OCI-M2 (cell line): ENCODE measurements around the gene PHACTR4.
A peak's percentile ranks its signal among the peaks of the same experiment; 100 is the strongest.
"Not testable (repeated sequence)": the region's sequence is repeated elsewhere in the genome, so short reads cannot be mapped to it uniquely, and the experiment has no call there.

ENCODE experiments used
- DNase-seq: peaks from one replicate; lab custom pipeline; 2025; ENCODE audit not compliant: unreplicated experiment; lab: John Stamatoyannopoulos, UW

Gene PHACTR4

DNA sequence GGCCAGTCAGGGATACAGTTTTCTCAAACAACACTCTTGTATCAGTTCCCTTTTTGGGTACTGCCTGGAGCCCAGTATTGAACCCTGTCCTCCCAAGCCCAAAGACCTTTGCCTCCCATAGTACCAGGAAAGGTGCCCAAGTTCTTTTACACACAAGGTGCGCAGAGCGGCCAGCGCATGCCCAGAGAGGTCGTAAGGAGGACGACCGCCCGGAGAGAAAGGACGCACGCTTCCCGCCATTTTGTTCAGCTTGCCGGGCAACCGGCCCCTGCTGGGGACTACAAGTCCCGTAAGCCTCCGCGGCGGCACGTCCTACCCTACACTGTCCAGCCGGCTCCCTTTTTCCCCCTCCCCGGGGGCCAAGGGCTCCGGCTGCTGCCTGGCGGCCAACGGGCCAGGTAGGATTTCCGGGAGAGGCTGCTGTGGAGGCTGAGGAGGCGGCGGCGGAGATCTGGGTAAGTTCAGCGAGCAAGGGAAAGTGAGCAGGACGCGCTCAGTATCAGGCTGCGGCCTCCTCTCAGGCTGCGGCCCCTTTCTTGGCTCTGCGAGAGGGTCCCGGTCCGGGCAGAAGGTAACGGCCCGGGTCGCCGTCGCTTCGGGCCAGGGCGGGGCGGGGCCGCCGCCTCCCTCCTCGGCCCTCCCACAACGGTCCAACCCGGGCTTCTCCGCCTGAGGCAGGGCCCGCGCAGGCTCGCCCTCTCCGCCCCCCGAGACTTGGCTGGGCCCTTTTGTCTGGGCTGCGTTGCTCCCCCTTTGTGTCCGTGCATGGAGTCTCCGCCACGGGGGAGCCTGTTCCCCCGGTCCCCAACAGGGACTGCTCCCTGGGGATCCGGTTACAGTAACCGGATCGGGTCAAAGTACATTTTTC is at the start of gene PHACTR4:
Gene PHACTR4 (plus strand): TSS at position 370 of the 868 bp plus-strand sequence. CDS start 37,708 bp downstream, outside the sequence.
- DNase-seq: peak; percentile 47

DNA sequence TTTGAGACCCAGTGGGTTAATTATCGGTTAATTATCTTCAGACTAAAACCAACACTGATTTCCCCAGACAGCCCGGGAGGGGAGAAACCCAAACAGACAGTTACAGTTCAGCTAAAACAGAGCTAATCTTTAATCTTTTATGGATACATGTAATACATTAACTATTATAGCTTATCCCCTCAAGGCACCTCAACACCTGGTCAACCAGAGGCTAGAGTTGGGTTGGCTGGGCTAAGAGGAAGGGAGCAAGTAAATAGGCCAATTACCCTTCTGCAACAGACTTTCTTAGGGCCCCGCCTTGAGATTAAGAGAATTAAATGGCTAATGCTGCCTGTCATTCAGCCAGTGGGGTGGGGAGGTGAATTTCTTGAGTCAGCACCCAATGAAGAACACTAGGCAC is 47.3 kb upstream of the PHACTR4 start:
- DNase-seq: no peak

DNA sequence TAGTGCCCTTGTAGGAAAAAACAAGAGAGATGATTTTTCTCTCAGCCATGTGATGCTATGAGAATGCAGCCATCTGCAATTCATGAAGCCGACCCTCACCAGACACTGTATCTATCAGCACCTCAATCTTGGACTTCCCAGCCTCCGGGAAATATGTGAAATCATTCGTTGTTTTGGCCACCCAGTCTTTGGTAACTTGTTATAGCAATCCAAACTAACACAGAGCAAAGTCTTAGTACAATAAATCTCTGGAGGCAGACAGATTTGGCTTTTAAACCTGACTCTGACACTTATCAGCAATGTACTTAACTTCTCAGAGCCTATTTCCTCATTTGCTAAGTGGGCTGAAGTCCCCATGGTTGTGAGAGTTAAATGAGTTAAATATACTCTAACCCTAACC is 45.8 kb upstream of the PHACTR4 start:
- no peak for DNase-seq

DNA sequence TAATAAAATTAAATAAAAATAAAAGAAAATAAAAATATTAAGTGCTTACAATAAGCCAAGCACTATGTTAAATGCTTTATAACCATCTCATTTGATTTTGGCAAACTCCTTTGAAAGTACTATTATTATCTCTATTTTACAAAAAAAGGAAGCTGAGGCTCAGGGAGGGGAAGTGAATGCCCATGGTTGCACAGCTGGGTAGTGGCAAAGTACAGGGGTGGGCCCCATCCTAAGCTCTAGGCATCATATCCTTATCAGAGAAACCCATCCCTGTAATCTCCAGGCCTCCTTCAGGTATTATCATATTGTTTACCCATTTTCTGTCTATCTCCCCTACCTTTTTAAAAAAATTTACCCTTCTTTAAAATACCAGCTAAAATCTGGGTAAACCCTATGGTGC is 43.0 kb upstream of the PHACTR4 start:
- DNase-seq: no peak

DNA sequence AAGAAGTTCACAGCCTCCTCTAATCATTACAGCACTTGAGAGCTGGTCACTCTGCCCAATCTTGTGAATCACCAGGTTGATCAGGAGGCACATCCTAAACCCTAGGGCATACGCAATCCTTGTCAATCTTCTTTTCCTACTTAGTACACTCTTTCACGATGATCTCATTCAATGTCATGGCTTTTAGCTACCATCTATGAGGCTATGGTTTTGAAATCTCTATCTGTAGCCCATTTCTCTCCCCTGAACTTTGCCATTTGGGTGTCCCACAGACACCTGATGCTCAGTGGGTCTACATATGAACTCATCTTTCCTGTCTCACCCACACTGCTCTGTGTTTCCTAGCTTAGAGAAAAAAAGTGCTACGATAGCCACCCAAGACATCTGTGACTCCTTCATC is 42.6 kb upstream of the PHACTR4 start:
- no peak for DNase-seq

DNA sequence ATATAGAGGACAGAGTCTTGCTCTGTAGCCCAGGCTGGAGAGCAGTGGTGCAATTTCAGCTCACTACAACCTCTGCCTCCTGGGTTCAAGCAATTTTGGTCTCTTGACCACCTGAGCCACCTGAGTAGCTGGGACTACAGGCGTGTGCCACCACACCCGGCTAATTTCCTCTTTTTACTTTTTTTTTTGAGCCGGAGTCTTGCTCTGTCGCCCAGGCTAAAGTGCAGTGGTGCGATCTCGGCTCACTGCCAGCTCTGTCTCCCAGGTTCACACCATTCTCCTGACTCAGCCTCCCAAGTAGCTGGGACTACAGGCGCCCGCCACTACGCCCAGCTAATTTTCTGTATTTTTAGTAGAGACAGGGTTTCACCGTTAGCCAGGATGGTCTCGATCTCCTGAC is 42.1 kb upstream of the PHACTR4 start:
- DNase-seq: not testable (repeated sequence)

DNA sequence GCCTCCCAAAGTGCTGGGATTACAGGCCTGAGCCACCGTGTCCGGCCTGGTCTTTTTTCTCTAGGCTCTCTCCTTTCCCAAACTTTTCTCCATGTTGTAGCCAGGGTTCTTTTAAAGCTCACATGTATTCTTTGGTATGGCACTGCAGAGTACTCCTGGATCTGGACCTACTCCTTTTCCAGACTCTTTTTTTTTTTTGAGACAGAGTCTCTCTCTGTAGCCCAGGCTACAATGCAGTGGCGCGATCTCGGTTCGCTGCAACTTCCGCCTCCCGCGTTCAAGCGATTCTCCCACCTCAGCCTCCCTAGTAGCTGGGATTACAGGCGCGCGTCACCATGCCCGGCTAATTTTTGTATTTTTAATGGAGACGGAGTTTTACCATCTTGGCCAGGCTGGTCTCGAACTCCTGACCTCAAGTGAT is 41.3 kb upstream of the PHACTR4 start:
- no peak for DNase-seq

DNA sequence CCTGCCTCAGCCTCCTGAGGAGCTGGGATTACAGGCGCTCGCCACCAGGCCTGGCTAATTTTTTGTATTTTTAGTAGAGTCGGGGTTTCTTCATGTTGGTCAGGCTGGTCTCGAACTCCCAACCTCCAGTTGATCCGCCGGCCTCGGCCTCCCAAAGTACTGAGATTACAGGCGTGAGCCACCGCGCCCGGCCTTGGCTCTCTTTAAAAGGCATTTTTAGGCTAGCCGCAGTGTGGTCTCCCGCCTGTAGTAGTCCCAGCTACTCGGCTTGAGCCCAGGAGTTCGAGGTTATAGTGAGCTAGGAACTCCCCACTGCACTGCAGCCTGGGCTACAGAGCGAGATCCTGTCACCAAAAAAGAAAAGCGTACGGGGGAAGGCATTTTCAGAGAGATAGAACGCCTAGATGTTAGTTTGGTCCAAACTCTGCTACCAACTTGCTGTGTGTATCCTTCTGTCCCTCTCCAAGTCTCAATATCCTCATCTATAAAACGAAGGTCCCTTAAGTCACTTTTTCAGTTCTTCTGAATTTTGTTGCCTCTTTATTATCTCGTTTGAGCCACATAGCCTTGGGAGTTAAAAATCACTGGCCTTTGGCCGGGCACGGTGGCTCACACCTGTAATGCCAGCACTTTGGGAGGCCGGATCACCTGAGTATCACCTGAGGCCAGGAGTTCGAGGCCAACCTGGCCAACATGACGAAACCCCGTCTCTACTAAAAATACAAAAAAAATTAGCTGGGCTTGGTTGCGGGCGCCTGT is 40.0 kb upstream of the PHACTR4 start:
- no peak for DNase-seq

DNA sequence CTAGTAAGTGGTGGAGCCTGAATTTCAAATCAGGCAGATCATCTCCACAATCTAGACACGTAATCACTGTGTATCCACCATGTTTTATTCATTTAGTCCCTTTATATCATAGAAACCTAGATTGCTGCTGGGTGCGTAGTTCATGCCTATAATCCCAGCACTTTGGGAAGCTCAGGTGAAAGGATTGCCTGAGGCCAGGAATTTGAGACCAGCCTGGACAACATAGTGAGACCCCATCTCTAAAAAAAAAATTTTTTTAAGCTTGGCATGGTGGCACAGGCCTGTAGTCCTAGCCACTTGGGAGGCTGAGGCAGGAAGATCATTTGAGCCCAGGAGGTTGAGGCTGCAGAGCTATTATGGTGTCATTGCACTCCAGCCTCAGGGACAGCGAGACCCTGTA is 30.6 kb upstream of the PHACTR4 start:
- DNase-seq: no peak

DNA sequence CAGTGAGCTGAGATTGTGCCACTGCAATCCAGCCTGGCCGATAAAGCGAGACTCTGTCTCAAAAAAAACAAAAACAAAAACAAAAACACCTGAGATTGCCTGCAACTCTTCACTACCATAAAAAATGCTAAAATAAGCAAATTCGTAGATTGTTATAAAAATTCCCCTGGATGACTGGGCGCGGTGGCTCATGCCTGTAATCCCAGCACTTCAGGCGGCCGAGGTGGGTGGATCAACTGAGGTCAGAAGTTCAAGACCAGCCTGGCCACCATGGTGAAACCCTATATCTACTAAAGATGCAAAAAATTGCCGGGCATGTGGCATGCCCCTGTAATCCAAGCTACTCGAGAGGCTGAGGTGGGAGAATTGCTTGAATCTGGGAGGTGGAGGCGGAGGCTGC is 30.0 kb upstream of the PHACTR4 start:
- no peak for DNase-seq

DNA sequence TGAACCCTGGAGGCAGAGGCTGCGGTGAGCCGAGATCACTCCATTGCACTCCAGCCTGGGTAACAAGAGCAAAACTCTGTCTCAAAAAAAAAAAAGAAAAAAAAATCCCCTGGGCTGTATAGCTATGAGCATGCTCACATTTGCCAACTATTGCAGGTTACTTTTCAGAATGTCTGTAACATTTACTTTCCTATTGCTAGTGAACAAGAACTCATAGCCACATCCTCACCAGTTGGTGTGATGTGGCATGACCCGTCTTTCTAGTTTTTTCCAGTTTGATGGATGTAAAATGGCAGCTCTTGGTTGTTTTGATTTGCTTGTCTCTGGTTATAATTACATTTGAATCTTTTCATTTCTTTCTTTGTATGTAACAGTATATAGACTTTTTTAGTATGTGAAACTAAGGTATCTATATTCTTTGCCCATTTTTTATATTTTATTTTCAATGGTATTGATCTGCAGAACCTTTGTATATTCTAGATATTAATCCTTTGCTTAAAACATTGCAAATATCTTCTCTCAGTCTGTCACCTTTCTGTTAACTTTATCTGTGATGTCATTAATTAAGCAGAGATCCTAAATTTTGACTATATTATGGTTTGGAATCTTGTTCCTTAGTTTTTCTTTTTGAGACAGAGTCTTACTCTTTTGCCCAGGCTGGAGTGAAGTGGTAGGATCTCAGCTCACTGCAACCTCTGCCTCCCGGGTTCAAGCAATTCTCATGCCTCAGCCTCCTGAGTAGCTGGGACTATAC is 29.1 kb upstream of the PHACTR4 start:
- DNase-seq: no peak

DNA sequence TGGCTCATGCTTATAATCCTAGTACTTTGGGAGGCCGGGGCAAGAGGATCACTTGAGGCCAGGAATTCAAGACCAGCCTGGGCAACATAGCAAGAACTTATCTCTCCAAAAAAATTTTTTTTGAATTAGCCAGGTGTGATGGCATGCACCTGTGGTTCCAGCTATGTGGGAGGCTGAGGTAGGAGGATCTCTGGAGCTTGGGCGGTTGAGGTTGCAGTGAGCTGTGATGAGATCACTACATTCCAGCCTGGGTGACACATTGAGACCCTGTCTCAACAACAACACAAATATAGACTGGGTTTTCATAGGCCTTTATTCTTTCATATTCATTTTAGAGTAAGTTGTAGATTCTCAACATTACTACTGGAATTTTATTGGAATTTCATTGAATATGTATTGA is 27.9 kb upstream of the PHACTR4 start:
- DNase-seq: no peak

DNA sequence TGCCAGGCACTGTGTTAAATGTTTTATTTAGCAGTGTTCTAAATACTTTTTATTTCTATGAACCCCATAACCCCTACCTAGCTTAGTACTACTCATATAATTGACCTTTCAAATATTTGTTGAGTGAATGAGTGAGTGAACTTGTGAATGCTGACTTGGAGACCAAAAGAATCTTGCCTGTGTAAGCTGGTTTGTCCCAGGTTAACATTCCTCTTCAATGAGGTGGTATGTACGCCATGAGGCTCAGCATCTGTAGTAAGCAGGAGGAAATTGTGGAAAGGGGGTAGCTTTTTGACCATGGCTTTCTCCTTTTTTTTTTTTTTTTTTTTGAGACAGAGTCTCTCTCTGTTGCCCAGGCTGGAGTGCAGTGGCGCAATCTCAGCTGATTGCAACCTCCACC is 26.1 kb upstream of the PHACTR4 start:
- DNase-seq: no peak

DNA sequence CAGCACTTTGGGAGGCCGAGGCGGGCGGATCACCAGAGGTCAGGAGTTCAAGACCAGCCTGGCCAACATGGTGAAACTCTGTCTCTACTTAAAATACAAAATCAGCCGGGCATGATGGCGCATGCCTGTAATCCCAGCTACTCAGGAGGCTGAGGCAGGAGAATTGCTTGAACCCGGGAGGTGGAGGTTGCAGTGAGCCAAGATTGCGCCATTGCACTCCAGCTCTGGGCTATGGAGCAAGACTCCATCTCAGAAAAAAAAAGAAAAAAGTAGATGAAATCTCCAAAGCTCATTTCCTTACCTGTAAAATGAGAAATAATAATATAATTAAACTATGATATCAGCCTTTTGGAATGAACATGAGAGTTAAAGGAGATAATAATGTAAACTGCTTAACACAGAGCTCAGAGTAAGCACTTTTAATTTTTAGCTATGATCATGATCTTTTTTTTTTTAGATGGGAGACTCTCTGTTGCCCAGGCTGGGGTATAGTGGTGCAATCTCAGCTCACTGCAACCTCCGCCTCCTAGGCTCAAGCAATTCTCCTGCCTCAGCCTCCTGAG is 16.2 kb upstream of the PHACTR4 start:
- DNase-seq: not testable (repeated sequence)

DNA sequence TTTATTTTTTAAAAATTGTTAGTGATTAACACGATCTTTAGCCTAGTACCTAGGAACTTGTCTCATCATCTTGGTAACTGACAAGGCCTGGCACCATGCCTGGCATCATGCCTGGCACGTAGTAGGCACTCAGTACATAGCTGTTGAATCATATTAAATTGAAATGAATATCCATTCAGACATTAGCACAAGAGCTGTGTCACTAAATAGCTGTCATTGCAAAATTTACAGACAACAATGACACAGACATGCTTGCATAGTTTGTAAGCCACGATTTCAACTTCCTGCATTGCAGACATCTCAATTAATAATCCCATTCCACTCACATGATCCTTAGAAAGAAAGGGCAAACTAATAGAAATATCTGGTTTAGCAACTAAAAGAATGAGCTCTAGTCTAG is 15.4 kb upstream of the PHACTR4 start:
- no peak for DNase-seq

DNA sequence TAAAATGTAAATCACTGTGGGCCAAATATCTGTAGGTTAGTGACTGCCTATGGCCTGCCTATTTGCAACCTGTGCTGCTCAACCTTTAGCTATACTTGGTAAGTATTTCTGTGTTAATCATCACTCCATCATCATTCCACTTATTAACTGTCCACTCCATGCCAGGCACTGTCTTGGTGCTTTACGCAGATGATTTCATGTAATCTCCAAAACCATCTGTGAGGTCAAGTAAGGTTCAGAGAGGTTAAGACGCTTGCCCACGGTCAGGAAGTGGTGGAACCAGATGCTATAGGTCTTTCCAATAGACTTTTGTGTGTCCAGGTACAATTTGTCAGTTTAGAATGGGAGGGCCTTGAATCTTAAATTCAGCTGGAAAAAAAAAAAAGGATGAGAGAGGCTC is 10.8 kb upstream of the PHACTR4 start:
- DNase-seq: no peak

DNA sequence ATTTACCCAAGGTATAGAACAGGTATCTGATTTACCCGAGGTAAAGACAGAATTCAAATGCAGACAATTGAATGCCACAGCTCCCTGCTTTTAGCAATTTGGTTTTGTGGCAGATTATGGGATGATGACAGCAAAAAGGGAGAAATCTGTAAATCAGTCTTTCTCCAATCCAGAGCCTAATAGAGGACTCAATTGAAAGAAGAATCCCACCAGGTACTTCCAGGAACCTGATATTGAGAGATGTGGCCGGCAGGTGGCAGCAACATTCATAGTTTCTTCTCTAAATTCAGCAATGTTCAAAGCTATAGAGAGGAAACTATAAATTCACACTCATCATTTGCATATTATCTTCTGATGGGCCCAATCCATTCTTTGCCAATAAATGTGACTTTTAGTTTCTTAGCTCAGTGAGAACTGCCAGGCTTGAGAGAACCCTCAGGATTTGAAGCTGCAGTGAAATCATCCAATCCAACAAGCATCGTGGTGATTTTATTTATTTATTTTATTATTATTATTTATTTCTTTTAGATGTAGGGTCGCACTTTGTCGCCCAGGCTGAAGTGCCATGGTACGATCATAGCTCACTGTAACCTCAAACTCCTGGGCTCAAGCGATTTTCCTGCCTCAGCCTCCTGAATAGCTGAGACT is 9.8 kb upstream of the PHACTR4 start:
- no peak for DNase-seq

DNA sequence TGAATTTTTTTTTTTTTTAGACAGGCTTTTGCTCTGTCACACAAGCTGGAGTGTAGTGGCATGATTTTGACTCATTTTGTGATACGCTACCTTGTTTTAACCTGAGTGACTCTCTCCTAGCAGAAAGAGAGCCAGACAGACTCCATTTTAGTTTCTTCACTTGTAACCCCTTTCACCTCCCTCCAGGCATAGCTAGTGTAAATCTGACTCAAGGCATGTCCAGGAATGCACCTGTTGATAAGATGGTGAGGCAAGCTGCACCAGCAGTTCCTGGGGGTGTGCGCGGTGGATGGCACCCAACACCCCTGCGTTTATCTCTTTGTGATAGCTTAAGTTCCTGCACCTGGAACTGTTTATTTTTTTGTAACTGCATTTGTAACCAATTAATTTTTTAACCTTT is 4.7 kb upstream of the PHACTR4 start:
- no peak for DNase-seq

DNA sequence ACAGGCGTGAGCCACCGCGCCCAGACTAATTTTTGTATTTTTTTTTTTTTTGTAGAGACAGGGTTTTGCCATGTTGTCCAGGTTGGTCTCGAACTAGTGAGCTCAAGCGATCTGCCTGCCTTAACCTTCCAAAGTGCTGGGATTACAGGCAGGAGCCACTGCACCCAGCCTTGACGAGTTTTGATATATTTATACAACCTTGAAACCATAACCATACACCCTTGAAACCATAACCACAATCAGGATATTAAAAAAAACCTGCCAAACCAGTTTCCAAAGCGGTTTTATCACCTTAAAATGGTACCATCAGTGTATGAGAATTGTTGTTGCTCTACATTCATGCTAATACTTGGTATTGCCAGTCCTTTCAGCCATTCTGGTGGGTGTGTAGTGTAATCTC is 3.7 kb upstream of the PHACTR4 start:
- no peak for DNase-seq

DNA sequence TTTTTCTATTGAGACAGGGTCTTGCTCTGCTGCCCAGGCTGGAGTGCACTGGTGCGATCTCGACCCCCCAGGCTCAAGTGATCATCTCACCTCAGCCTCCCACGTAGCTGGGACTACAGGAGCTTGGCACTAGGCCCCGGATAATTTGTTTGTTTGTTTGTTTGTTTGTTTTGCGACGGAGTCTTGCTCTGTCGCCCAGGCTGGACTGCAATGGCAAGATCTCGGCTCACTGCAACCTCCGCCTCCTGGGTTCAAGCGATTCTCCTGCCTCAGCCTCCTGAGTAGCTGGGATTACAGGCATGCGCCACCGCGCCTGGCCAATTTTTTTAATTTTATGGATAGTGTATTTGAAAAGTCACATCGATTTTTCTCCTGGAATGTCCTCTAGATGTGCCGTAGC is 932 bp upstream of the PHACTR4 start:
- DNase-seq: not testable (repeated sequence)
